Measurements from ENCODE around the gene CEBPZ.

GRCh38 chr2:37173741-37174140 is 57.7 kb downstream of the CEBPZ start:
- no peak for TF ChIP-seq CTCF (IDR thresholded peaks at IDR 0.05)
- TF ChIP-seq POLR2A (IDR thresholded peaks at IDR 0.05): no peak

Measured in uterus (tissue), 2 donors.